HG03175 (cell line): ENCODE results near the gene MRPS27.

Experiments
- ATAC-seq: cut with Tn5 transposase; IDR thresholded peaks from one replicate; pipeline ENCODE4 v1.9.1; 2021; ENCODE audit warnings: mild to moderate bottlenecking, moderate library complexity; ENCODE audit not compliant: unreplicated experiment

The MRPS27 gene

DNA sequence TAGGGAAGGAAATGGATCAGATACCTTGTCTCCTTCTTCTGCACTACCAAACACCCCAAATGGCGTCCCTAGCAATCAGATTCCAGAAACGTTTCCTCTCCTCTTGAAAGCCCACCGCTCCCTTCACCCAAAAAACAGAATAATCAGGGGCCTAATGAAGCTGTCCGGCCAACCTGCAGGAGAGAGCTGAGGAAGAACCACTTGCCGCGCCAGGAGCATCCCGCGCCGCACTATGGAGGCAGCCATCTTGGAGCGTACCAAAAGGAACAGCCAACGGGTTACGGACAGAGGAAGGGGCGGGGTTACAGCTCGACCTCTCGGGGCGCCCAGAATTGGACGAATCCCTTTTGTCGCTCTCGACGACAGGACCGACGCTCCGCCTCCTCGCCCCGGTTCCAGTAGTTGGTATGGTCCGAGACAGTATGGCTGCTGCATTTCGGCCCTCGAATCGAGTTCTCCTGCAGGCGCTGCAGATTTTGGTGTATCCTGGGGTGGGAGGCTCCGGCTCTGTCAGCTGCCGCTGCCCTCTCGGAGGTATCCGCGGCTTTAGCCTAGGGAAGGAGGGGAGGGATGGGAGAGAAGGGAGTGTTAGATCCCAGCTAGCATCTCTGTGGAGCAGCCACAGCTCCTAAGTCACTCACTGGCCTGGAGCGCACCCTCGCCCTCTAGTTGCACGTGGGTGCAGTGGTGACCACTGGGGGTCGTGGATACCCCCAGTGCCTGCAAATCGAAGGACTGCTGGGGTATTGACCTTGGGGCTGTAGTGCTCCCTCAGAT is at the start of gene MRPS27, which contains the start of gene PTCD2:
Gene MRPS27, minus strand, starts transcription at position 265 of the 777 bp plus-strand sequence. Its CDS starts 19 bp downstream, at position 246.
Gene PTCD2, plus strand, starts transcription at position 398 of the 777 bp plus-strand sequence. Its CDS starts 10 bp downstream, at position 408.
- ATAC-seq: peak; percentile 99

DNA sequence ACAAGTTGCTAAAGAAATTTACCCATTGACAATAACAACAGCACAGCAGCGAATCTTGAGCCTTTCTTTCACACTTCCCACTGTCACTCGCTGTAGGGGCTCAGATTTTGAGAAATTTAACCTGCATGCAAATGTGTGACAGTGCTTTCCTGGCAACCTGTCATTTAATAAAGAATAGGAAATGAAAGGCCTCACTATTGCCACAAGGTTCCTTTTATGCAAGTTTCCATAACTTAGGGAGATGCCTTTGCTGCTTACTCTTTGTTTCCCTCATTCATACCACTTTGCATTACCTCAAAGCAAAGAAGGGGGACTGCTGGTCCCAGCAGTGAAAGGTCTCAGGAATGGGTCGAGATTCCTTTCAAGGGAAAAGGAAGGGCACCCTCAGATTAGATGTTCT is 49.7 kb upstream of the MRPS27 start:
- no peak for ATAC-seq

- no peak for ATAC-seq
These were observed 49.3 kb upstream of the MRPS27 start for GRCh38 chr5:72369301-72369700.

DNA sequence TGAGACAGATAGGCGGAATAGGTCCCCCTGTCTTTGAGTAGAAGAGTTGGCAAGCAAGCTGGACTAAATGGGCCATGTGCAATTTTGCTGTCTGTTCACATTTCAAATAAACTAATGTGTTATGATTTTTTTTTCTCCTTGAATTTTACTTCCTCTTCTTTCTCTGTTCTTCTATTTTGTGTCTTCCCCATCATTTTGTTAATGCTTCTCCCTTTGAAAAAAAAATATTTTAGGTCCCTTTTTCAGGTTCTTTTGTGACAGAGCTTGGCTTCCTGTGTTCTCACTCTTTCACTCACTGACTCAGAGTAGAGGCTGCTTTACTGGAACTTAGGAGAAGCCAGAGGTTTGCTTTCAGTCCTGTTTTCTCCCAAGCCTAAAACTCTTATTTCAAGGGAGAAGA is 48.2 kb upstream of the MRPS27 start:
- ATAC-seq: no peak

DNA sequence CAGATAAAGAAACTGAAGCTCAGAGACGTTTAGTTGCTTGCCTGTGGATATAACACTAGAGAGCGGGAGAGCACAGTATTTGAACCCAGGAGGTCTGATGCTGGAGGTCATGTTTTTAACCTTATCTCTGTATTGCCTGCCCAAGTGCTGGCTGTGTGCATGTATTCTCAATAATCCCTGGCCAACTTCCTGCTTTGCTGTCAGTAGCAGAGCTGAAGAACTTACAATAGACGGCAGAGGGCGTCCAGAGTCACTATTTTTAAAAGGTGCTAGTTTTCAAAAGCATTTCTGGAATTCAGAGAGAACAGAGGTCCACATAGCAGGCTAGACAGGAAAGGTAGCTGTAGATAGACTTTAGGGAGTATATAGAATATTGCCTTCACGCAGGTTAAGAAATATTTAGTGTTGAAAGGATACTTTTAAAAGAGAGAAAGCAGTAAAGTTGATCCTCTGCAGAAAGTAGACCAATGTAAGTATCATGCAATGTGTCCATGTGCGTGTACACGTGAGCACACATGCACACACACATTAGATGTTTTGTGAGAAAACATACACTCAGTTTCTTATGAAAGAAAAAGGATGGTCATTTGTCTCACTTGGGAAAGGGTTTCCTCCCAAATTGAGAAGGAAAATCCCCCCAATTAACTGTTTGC is 46.4 kb upstream of the MRPS27 start:
- ATAC-seq: peak; percentile 92

- no peak for ATAC-seq
These were observed 44.9 kb upstream of the MRPS27 start for GRCh38 chr5:72364951-72365350.

- no peak for ATAC-seq
These were observed 44.1 kb upstream of the MRPS27 start for GRCh38 chr5:72364171-72364570.

DNA sequence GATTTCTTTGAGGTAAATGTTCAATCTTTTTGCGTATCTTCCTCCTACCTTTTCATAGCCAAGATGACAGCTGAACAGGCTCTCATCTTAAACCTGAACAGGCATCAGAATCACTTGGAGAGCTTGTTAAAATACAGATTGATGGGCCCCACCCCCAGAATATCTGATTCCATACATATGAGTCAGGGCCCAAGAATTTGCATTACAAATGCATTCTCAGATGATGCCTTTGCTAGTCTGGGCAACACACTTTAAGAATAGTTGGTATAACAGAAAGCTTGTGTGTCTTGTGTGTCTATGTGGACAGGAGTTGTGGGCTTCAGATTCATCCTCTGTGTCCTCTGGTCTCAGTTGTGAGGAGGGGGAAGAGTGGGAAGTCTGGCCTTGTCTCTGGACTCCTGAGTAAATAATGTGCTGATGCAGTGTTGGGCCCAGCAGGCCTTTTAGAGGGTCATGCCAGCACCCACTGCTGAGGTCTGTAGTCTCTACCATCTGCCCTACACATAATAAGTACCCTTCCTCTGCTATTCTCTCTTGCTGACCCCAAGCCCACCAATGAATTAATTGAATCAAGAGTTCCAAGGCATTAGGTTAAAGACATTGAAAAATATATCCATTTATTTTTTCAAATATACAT is 43.2 kb upstream of the MRPS27 start:
- no peak for ATAC-seq

DNA sequence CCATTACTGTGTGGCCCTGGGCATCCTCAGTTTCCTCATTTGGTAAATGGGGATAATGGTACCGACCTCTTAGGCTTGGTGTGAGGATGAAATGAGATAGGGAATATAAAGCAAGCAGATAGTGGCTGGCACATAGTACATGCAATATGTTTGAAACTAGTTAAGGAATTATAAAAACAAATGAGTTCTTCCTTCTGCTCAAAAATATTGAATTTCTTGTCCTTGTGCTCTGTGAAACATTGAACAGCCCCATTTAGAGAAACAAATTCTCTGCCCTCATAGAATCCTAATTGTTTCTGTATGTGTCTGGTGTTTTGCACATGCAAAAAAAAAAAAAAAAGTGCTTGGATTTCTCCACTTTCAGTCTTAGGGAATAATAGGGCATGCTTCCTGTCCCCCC is 39.8 kb upstream of the MRPS27 start:
- ATAC-seq: no peak

GRCh38 chr5:72358925-72359324 is 38.9 kb upstream of the MRPS27 start:
- ATAC-seq: no peak

DNA sequence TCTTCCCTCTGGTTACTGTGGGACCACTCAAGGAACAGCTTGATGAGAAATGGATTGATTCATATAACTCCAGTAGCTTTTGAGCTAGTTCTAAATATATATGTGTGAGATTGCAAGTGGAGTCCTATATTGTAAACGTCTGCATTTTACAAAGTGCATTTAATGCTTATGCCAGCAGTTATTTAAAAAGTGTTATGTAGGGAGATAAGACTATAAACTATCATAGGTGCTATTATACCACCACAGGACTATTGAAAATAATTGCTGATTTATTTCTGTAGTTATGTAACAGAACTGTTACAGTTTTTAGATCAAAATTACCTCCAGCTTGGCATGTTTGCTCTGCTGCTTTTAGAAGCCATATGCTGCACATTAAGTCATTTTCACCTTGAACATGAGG is 36.3 kb upstream of the MRPS27 start:
- no peak for ATAC-seq

- ATAC-seq: no peak
These were observed 35.8 kb upstream of the MRPS27 start for GRCh38 chr5:72355706-72356299.

GRCh38 chr5:72353046-72353445 is 33.0 kb upstream of the MRPS27 start:
- ATAC-seq: no peak

DNA sequence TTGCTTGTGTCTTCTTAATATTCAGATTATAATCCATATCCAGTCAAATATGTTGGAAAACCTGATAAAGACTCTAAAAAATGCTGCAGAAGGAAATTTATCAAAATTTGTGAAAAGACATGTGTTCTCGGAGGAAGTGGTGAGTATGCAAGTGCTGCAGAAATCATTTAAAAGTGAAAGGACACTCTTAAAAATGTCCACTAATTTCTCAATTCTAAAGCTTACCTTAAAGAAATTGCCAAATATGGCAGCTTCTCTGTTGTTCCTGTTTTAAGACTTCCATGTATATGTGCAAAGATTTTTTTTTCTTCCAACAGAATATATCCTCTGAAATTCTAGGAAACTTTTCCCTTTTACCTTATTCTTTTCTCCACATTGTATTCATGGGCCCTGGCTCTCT is 32.6 kb upstream of the MRPS27 start:
- ATAC-seq: no peak

DNA sequence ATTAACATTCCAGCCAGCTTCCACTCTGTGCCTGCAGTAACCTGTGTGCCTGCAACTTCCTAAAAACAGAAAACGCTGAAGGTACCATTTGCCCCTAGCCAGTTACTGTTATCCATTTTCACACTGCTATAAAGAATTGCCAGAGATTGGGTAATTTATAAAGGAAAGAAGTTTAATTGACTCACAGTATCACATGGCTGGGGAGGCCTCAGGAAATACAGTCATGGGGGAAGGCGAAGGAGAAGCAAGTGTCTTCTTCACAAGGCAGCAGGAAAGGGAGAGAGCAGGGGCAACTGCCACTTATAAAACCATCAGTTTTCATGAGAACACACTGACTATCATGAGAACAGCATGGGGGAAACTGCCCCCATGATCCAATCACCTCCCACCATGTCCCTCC is 31.3 kb upstream of the MRPS27 start:
- ATAC-seq: no peak

DNA sequence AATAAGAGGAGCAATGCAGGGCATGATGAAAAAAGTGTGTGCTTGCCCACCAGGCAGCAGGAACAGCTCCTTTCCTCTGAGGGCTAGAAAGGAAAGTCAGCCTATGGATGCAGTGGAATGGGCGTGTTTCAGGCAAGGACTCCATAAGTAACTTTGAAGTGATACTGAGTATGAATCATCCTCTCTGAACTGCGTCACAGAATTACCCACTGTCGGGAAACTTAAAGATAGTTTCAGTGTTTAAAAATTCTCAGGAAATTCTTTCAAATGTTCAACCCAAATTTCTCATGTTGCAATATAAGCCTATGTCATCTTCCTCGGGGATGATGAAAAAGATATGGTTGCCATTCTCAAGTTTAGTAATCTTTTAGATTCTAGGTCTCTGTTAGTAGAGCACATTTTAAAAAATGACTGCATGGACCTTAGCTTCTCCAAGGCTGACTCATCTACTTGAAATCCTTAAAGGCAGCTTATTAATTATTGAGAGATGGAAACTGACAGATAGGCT is 27.8 kb upstream of the MRPS27 start:
- no peak for ATAC-seq

GRCh38 chr5:72346398-72346797 is 26.4 kb upstream of the MRPS27 start:
- ATAC-seq: no peak

- ATAC-seq: no peak
These were observed 18.7 kb upstream of the MRPS27 start for GRCh38 chr5:72338689-72339209.

DNA sequence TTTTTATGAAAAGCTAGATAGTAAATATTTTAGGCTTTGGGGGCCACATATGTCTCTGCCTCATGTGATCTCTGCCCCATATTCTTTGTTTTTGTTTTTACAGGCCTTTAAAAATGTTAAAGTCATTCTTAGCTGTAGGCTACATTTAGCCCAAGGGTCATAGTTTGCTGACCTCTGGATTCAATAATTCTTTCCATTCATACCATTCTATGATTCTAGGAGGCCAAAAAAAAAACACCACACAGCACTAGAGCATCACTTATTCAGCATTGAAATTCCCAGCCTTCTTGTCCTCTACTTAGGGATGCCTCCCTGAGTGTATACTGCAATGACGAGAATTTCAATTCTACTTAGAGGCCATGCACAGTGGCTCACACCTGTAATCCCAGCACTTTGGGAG is 17.1 kb upstream of the MRPS27 start:
- no peak for ATAC-seq

DNA sequence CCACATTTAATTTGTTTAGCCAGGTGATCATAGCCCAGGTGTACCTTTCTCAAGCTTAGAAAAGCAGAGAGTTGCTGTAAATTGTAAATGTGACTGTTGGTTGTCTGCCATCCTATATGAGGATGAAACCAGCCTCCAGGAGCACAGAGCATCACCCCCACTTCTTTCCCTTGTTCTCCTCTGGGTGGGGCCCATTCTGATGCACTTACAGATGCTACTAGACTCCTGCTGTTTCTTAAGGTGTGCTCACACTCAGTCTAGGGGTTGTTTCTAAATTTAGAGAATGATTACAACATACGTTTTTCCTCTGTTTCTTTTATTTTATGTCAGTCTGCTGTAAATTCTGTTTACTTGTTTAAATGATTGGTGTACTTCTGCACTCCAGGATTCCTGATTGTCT is 10.7 kb upstream of the MRPS27 start:
- ATAC-seq: no peak

DNA sequence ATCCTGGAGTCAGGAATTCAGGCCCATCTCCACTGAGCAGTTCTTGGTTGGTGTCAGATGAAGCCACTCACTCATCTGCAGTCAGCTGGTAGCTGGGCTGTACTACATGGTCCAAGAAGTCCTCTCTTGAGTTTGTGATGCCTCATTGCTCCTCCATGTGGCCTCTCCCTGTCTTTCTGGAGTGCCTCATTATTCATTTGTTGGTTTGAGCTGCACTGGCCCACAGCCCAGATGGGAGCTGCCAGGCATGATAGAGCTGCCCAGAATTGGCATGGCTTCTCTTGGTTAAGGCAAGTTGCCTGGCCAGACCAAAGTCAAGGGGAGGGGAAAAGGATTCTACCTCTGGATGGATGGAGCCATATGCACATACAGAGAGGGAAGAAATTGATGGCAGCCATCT is 8.1 kb upstream of the MRPS27 start:
- no peak for ATAC-seq
